HG02970 (cell line): ENCODE measurements around the gene CCDC57.

Experiments
- ATAC-seq: cut with Tn5 transposase; IDR thresholded peaks from one replicate; pipeline ENCODE4 v1.9.1; 2021; ENCODE audit warnings: mild to moderate bottlenecking, moderate library complexity, moderate number of reproducible peaks; ENCODE audit not compliant: unreplicated experiment, low FRiP score

CCDC57 gene

GRCh38 chr17:82077617-82078358 is 134.9 kb downstream of the CCDC57 start:
- no peak for ATAC-seq

- ATAC-seq, result no peak
Observed at GRCh38 chr17:82076785-82077591, 135.7 kb downstream of the CCDC57 start.

- no peak for ATAC-seq
Observed at GRCh38 chr17:82076018-82076784, 136.4 kb downstream of the CCDC57 start.

GRCh38 chr17:82073446-82073845 is 139.2 kb downstream of the CCDC57 start:
- ATAC-seq, result no peak

GRCh38 chr17:82072827-82073226 is 139.8 kb downstream of the CCDC57 start:
- ATAC-seq, result no peak

- ATAC-seq, result no peak
Observed at GRCh38 chr17:82070611-82071010, 142.0 kb downstream of the CCDC57 start.

GRCh38 chr17:82065638-82066303 is 146.9 kb downstream of the CCDC57 start, which contains the start of gene DUS1L:
Gene DUS1L (minus strand): TSS chr17:82065804. CDS start chr17:82065059, 745 bp downstream.
- peak; percentile 59 for ATAC-seq

GRCh38 chr17:82065193-82065637 is 147.4 kb downstream of the CCDC57 start:
- ATAC-seq, result peak; percentile 24

GRCh38 chr17:82064433-82065192 is 148.0 kb downstream of the CCDC57 start:
- no peak for ATAC-seq

GRCh38 chr17:82063424-82064415 is 148.9 kb downstream of the CCDC57 start:
- no peak for ATAC-seq

GRCh38 chr17:82062984-82063368 is 149.7 kb downstream of the CCDC57 start:
- no peak for ATAC-seq

- no peak for ATAC-seq
Observed at GRCh38 chr17:82062076-82062983, 150.3 kb downstream of the CCDC57 start.

- ATAC-seq, result no peak
Observed at GRCh38 chr17:82061047-82061925, 151.4 kb downstream of the CCDC57 start.

GRCh38 chr17:82060614-82061013 is 152.0 kb downstream of the CCDC57 start:
- no peak for ATAC-seq

- ATAC-seq, result no peak
Observed at GRCh38 chr17:82060001-82060380, 152.7 kb downstream of the CCDC57 start.

- no peak for ATAC-seq
Observed at GRCh38 chr17:82059272-82060000, 153.2 kb downstream of the CCDC57 start.
